GM12892 (cell line): ENCODE data around the gene CCDC192.

Source experiments
- POLR2A ChIP-seq: IDR thresholded peaks from 2 replicates; pipeline ENCODE4 v1.6.1; 2011; ENCODE audit warnings: low read depth, low read length, control low read depth
- TAF1 ChIP-seq: IDR thresholded peaks from 2 replicates; pipeline ENCODE4 v1.6.1; 2011; ENCODE audit warnings: low read depth, mild to moderate bottlenecking, control low read depth, low read length, borderline replicate concordance

GRCh38 chr5:127912411-127912810, 209.2 kb downstream of the CCDC192 start:
- no peak for TF ChIP-seq POLR2A
- TF ChIP-seq TAF1 = no peak
